Adrenal gland (tissue), 12 donors: ENCODE measurements around the gene PIAS2. TPM values are rescaled to one million over a fixed set of nuclear protein-coding genes. Genes with fewer than 3 reads are reported as not detected.

Experiments
- DNase-seq, 7 donors: peaks; one replicate each; pipeline ENCODE4 v3.0.0-alpha.2; 2019 to 2020
- H3K27ac ChIP-seq, 5 donors: fragments of 200-600 bp; sonication (generic) in 4 of 5; 1 replicate in 3 of 5; 2 replicates in 2 of 5; pipeline versions ENCODE4 v1.5.1 to v1.8.0; 2016 to 2020; ENCODE audit warnings: mild to moderate bottlenecking in 1 of 5
- H3K27me3 ChIP-seq: fragments of 200-600 bp; 2 replicates; pipeline ENCODE4 v1.8.0; 2021
- H3K36me3 ChIP-seq, 2 donors: fragments of 200-600 bp; replicated peaks in 1 of 2; 1 replicate in 1 of 2; 2 replicates in 1 of 2; pipeline versions ENCODE4 v1.5.1 to v1.8.0; 2018 to 2022
- H3K4me1 ChIP-seq, 2 donors: fragments of 200-600 bp; replicated peaks in 1 of 2; 1 replicate in 1 of 2; 2 replicates in 1 of 2; pipeline versions ENCODE4 v1.5.1 to v1.8.0; 2018 to 2021
- H3K4me3 ChIP-seq, 4 donors: fragments of 200-600 bp; sonication (generic) in 3 of 4; one replicate each; pipeline ENCODE4 v1.5.1; 2016 to 2018
- H3K9me3 ChIP-seq, 3 donors: fragments of 200-600 bp; sonication (generic) in 1 of 3; replicated peaks in 1 of 3; 1 replicate in 2 of 3; 2 replicates in 1 of 3; pipeline versions ENCODE4 v1.5.1 to v1.8.0; 2016 to 2021
- CTCF ChIP-seq, 6 experiments: fragments of 450-650 bp in 4 of 6; fragments of 200-600 bp in 2 of 6; sonication (generic) in 1 of 6; IDR thresholded peaks; 1 replicate in 5 of 6; 2 replicates in 1 of 6; pipeline versions ENCODE4 v1.5.1 to v1.8.0; 2016 to 2021; ENCODE audit warnings: antibody characterized with exemption in 6 of 6, mild to moderate bottlenecking in 2 of 6, moderate library complexity in 1 of 6
- POLR2A ChIP-seq, 2 donors: fragments of 450-650 bp; IDR thresholded peaks; one replicate each; pipeline ENCODE4 v1.6.1; 2017; ENCODE audit warnings: antibody characterized with exemption in 2 of 2, mild to moderate bottlenecking in 2 of 2, moderate library complexity in 1 of 2
- WGBS, 4 donors: extraction: QIAGEN DNeasy Blood & Tissue Kit in 2 of 4; methylation state at CpG; one replicate each; pipeline versions ENCODE4 v1.1.5 to v1.1.7; 2013 to 2017; 5-methylcytosine and 5-hydroxymethylcytosine counted together
- intact Hi-C, 2 donors: fragments of 100-400 bp; cut with DNase I; formaldehyde crosslinking; loops; one replicate each; pipeline versions ENCODE4 v1.14.1 to v1.15.0; 2022 to 2023
- polyA plus RNA-seq, 3 donors: library from polyadenylated mRNA; stranded (reverse); fragments of 200-250 nt in 2 of 3; fragments of 350-450 nt in 1 of 3; fragmentation: Illumina TruSeq in 1 of 3; extraction: RNeasy Lipid Tissue Mini Kit (QIAGEN cat#74804) in 1 of 3; gene quantifications; one replicate each; pipeline ENCODE4 v1.2.3, GENCODE V29; 2013 to 2014
- total RNA-seq, 9 donors: library from RNA; depleted of rRNA in 4 of 9; stranded (reverse); fragments of >200 nt in 4 of 9; fragments of 120-200 nt in 1 of 9; fragmentation: NEBNext Ultra II Directional in 1 of 9; extraction: Animal tissue kit (Norgen Biotek cat#: 25700) in 1 of 9; gene quantifications; one replicate each; pipeline versions ENCODE4 v1.1.0 to v1.2.4, GENCODE V29; 2013 to 2023
- donor health status: healthy with polysubstance abuse.
- donor health status: Bipolar disorder and iron deficiency.
- donor health status: DM: yes; HTN: yes; CAD: no.
- donor health status: DM: no; HTN: no; CAD: no.
- donor health status: DM: no; HTN: no; CAD: no.
- donor health status: DM: yes; HTN: yes; CAD: no.

PIAS2 gene
- total and polyA plus RNA-seq, 12 donors: 4.7 to 52.9 (median 31.8) TPM

- Histone ChIP-seq H3K4me1 (no peaks in the 10 kb centered on the region), H3K4me3 (no peak overlapping the region), H3K9me3 (no peaks in the 10 kb centered on the region), H3K27me3 (no peaks in the 10 kb centered on the region), H3K36me3 (no peaks in the 10 kb centered on the region), H3K27ac (no peak overlapping the region)
- TF ChIP-seq CTCF (IDR thresholded peaks at IDR 0.05) (no peak), POLR2A (IDR thresholded peaks at IDR 0.05) (no peak)
- intact Hi-C loops: no loop called here
- 85 to 100% (median 94%) methylated on average over 1 of the region's 1 CpG for WGBS, 4 donors
- DNase-seq: no peak
Observed at GRCh38 chr18:46794607-46795006, 122.7 kb downstream of the PIAS2 start.

GRCh38 chr18:46793565-46793964 is 123.7 kb downstream of the PIAS2 start:
- no peak for TF ChIP-seq POLR2A (IDR thresholded peaks at IDR 0.05)
- no peak for TF ChIP-seq CTCF (IDR thresholded peaks at IDR 0.05)
- WGBS, 4 donors: 84 to 93% (median 86%) methylated on average over 3 of the region's 3 CpGs
- no peaks in the 10 kb centered on the region for H3K9me3 ChIP-seq

GRCh38 chr18:46789088-46789487 is 128.2 kb downstream of the PIAS2 start:
- TF ChIP-seq POLR2A (IDR thresholded peaks at IDR 0.05) (no peak), CTCF (IDR thresholded peaks at IDR 0.05) (no peak)
- H3K27ac ChIP-seq: no peak overlapping the region
- H3K36me3 ChIP-seq: no peaks in the 10 kb centered on the region
- no peak for DNase-seq
- H3K9me3 ChIP-seq: no peaks in the 10 kb centered on the region
- H3K27me3 ChIP-seq: no peaks in the 10 kb centered on the region
- no peak overlapping the region for H3K4me3 ChIP-seq
- no peaks in the 10 kb centered on the region for H3K4me1 ChIP-seq
- intact Hi-C loops: no loop called here
- WGBS, 4 donors: 83 to 96% (median 91%) methylated on average over 4 of the region's 4 CpGs

More at GRCh38 chr18:46793565-46793964, 123.7 kb downstream of the PIAS2 start:
- Histone ChIP-seq H3K4me1 (no peaks in the 10 kb centered on the region), H3K27ac (no peak overlapping the region), H3K4me3 (no peak overlapping the region), H3K36me3 (no peaks in the 10 kb centered on the region), H3K27me3 (no peaks in the 10 kb centered on the region)
- intact Hi-C loops: no loop called here
- DNase-seq: no peak

GRCh38 chr18:46787674-46788073 is 129.6 kb downstream of the PIAS2 start:
- intact Hi-C loops: no loop called here

More at GRCh38 chr18:46787674-46788073, 129.6 kb downstream of the PIAS2 start:
- Histone ChIP-seq H3K4me3 (no peak overlapping the region), H3K9me3 (no peaks in the 10 kb centered on the region), H3K4me1 (no peaks in the 10 kb centered on the region), H3K27me3 (no peaks in the 10 kb centered on the region), H3K27ac (no peak overlapping the region), H3K36me3 (no peaks in the 10 kb centered on the region)
- no peak for DNase-seq
- 80 to 84% (median 81%) methylated on average over 3 of the region's 3 CpGs for WGBS, 4 donors
- TF ChIP-seq CTCF (IDR thresholded peaks at IDR 0.05) (no peak), POLR2A (IDR thresholded peaks at IDR 0.05) (no peak)
